GM21786 (cell line): ENCODE results near the gene SIRT4.
"Not testable (repeated sequence)": the region's sequence is repeated elsewhere in the genome, so short reads cannot be mapped to it uniquely, and the experiment has no call there.

ENCODE experiments used
- ATAC-seq: cut with Tn5 transposase; IDR thresholded peaks from one replicate; pipeline ENCODE4 v1.9.1; 2021; ENCODE audit not compliant: unreplicated experiment

Gene SIRT4

DNA sequence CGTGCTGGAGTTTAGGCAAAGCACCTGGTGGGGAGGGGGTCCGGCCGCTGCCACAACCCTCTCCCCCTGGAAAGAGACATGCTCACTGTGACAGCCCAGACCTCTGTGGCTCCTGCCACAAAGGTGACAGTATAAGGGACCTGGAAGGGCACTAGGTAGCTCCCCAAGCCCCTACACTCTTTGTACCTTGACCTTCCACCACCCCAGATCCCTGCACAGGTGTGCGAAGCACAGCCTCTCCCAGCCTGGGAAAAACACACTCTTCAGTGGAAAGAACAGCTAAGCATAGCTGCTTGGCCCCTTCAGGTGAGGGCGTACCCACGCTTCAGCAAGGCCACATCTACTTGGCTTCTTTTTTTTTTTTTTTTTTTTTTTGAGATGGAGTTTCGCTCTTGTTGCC is 30.4 kb downstream of the SIRT4 start:
- no peak for ATAC-seq

- ATAC-seq = not testable (repeated sequence)
These were observed 33.3 kb downstream of the SIRT4 start for GRCh38 chr12:120335447-120335846.

DNA sequence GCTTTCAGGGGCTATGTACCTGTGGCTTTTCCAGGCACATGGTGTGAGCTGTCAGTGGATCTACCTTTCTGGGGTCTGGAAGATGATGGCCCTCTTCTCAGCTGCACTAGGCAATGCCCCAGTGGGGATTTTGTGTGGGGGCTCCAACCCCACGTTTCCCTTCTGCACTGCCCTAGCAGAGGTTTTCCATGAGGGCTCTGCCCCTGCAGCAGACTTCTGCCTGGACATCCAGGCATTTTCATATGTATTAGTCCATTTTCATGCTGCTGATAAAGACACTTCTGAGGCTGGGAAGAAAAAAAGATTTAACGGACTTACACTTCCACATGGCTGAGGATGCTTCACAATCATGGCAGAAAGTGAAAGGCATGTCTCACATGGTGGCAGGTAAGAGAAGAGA is 34.3 kb downstream of the SIRT4 start:
- not testable (repeated sequence) for ATAC-seq

- ATAC-seq = no peak
These were observed 35.6 kb downstream of the SIRT4 start for GRCh38 chr12:120337730-120338129.

DNA sequence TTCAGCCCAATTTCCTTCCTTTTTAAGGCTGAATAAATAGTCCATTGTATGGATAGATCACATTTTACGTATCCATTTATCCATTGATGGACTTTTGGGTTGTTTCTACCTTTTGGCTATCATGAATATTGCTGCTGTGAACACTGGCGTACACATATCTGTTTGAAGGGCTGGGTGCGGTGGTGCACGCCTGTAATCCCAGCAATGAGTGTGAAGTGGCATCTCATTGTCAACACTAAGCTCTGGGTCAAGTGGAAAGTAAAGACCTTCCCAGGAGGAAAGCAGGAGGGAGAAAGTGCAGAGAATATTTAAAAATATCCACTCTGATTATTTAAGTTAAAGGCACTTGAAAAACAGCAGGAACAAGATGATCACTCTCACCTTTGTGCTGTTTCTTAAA is 37.1 kb downstream of the SIRT4 start:
- ATAC-seq = no peak

DNA sequence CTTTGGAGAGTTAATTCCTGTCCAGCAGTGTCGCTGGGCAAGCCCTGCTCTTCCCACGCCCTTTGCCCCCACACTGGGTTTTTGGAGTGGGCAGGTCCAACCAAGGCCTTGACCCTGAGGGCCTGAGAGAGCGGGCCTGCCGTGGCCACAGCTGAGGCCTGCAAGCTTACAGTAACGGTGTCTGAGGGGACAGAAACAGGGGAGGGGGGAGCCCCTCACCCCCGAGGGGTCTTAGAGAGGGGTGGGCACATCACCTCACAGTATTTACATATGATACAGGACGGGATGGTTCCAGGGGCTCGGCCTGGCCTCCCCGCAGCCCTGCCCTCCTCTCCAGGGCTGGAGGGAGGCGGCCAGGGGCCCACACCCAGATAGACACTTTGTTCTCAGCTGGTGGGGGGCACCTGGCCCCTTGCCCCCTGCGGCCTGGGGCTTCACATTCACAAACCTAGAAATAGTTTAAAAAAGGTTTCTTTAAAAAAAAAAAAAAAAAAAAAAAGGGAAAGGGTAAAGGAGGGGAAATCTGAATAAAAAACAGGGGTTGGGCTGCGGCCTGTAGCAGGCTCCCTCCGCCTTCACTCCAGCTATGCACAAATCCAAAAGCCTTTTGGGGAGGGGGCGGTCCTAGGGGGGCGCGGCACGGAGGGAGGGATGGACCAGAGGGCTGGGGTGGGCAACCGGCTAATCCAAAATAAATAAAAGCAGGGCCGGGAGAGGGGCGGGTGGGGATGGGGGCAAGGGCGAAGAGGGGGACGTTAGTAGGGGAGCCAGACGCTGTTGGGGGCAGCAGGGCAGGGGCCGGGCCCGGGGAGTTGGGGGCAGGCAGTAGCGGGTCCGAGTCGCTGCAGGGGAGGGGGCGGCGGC is 40.3 kb downstream of the SIRT4 start:
- no peak for ATAC-seq

DNA sequence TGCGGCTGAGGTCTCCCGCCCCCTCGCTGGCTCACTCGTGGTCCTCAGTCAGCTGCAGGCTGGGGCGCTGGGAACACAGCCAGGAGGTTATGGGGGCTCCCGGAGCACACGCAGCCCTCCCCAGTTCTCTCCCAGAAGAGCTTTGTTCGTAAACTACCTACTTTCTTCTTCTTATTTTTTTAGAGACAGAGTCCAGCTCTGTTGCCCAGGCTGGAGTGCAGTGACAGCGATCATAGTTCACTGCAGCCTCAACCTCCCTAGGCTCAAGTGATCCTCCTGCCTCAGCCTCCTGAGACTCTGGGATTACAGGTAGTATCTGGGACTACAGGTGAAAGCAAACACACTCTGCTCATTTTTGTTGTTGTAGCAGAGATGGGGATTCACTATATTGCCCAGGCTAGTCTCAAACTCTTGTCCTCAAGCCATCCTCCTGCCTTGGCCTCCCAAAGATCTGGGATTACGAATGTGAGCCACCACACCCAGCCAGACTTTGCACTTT is 41.0 kb downstream of the SIRT4 start:
- ATAC-seq = no peak

DNA sequence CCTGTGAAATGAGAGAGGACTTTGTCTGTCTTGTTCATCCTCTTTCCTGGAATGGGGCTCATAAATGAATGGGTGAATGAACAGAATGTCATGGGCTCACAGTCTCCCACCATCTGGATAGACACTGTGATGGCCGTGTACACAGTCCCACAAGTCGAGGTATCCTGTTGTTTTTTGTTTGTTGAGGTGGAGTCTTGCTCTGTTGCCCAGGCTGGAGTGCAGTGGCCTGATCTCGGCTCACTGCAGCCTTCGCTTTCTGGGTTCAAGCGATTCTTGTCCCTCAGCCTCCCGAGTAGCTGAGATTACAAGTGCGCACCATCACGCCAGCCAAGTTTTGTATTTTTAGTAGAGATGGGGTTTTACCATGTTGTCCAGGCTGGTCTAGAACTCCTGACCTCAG is 41.6 kb downstream of the SIRT4 start:
- ATAC-seq = no peak

- no peak for ATAC-seq
These were observed 43.9 kb downstream of the SIRT4 start for GRCh38 chr12:120346031-120346430.

- ATAC-seq = no peak
These were observed 44.6 kb downstream of the SIRT4 start for GRCh38 chr12:120346681-120347080.

DNA sequence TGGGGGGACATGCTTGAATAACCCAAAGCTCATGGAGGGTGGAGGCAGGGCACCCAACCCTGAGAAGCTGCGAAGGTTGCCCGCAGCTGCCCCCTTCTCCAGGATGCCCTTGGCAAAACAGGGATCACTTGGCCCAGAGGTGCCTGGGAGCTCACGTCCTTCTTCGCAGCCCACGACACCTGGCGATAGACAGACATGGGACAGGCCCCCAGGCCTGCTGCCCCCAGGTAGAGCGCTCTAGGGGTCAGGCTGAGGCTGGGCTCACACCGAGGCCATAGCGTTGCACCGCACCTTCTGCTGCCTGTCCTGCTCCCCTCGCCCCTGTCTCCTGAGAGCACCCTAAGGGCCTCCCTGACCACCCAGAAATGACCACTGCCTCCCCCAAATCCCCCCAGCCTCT is 45.6 kb downstream of the SIRT4 start:
- ATAC-seq = no peak

GRCh38 chr12:120350576-120351350 is 48.6 kb downstream of the SIRT4 start:
- ATAC-seq = no peak

- no peak for ATAC-seq
These were observed 50.0 kb downstream of the SIRT4 start for GRCh38 chr12:120352117-120352516.

DNA sequence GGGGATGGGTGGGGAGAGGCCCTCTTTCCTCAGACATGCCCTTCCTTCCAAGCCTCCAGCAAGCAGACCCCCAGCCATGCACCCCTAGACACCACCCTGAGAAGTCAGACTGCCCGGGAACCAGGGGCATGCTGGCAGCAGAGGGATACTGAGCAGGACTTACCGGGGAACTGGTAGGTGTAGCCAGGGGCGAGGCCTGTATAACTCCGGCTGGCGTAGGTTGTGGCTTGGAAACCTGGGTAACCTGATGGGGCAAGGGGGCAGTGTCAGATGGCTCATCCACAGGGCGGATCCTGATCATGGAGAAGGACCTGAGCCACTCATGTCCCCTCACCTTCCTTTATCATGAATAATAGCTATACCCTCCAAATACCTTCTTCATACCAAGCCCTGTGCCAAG is 51.0 kb downstream of the SIRT4 start:
- ATAC-seq = no peak

- no peak for ATAC-seq
These were observed 51.6 kb downstream of the SIRT4 start for GRCh38 chr12:120353556-120354317.

GRCh38 chr12:120356567-120357030 is 54.5 kb downstream of the SIRT4 start:
- ATAC-seq = no peak

DNA sequence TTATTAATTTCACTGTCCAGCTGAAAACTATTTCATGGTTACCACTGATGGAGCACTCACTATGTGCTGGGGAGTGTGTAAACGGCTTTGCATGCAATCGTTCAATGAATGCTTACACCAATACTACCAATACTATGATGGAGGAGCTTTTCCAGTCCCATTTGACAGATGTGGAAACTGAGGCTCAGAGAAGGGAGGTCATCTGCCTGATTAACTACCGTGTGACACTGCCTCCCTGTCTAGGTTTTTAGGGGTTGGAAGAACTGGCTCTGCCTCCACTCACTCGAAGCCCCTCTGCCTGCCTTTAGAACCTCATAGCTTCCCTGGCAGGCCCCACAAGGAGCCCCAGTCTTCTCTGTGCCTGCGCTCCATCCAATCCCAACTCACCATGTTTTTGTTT is 55.0 kb downstream of the SIRT4 start:
- ATAC-seq = no peak

DNA sequence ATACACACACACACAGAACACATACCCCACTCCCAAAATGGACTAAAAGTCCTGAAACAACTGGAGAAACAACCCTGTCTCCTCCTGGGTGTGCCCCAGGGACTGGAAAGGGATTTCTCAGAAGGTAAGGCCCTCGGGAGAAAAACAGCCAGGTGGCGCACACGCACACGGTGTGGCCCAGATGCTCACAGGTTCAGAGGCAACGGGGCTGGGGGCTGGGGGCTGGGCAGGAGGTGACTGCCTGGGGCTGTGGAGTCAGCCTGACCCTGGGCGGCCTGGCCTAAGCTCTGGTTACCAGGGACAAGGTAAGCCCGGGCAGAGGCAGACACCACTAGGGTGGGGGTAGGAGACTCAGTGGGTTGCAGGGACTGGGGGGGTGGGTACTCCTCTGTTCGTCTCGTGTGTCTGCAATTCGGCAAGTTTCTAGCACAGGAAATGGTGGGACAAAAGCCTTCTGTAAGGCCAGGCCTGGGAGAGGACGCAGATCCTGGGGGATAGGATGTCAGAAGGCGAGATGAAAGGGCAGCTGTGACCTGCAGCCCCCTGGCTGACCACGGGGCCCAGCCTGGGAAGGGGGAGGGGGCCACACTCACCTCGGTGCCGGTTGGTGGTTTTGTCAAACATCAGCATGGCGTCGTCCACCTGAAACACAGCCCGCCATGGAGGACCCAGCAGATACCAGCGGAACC is 56.4 kb downstream of the SIRT4 start:
- no peak for ATAC-seq

- ATAC-seq = no peak
These were observed 57.0 kb downstream of the SIRT4 start for GRCh38 chr12:120359128-120359527.

DNA sequence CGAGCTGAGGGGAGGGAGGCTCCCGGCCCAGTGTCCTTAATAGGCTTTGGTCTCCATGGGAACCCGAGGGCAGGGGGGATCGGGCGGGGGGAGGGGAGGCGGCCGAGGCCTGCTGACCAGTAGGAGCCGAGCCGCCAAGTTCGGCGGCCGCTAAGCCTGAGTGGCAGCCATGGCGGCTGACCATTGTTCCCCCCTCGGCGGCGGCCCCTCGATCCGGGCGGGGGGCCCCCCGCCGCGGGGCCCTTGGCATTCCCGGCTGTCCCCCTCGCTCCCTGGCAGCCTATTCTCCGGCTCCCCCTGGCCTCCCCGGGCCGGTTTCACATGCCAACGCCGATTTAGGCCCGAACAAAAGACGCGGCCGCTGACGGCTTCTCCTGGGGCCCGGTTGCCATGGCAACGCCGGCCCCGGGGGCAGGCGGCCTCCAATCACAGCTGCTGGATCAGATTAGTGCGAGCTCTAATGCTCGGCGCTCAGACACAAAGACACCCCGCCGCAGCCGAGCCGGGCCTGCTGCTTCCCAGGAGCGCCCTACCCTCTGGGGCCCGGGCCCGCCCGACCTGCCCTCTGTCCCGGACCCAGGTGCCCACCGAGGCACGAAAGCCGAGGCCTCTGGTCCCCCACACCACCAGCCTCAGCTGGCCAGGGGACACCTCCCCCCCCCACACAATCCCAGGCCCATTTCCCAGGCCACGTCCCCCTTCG is 59.5 kb downstream of the SIRT4 start:
- ATAC-seq = no peak
